Endothelial cell of umbilical vein (primary cell): ENCODE measurements around the gene MAPT. TPM values are rescaled to one million over a fixed set of nuclear protein-coding genes. Genes with fewer than 3 reads are reported as not detected.

Experiments used
- BruUV-seq: library from RNA; stranded (reverse); fragments of 400-500 nt; replicated peaks from 2 replicates; lab custom pipeline; 2021; lab: Mats Ljungman, UMichigan
- CTCF ChIA-PET: fragments of 300-600, 350-600 bp; sonication (Branson Sonifier 250); formaldehyde crosslinking; loops from one replicate; lab custom pipeline; 2021; ENCODE audit warnings: antibody characterized with exemption, inconsistent platforms; lab: Charles Lee
- POLR2A ChIA-PET: fragments of 300-600, 350-600 bp; sonication (Branson Sonifier 250); formaldehyde crosslinking; loops from one replicate; lab custom pipeline; 2021; ENCODE audit warnings: antibody characterized with exemption, inconsistent platforms; lab: Charles Lee
- DNase-seq: peaks from one replicate; pipeline ENCODE4 v3.0.0-alpha.2; 2011; ENCODE audit warnings: low read depth, low spot score
- FAIRE-seq: peaks from 2 replicates; lab custom pipeline; 2011; peaks lifted over from hg19 to GRCh38; lab: Jason Lieb, UNC
- H2AFZ ChIP-seq: 2 replicates; pipeline ENCODE4 v1.6.0; 2012; ENCODE audit warnings: low read depth, low read length, control low read depth, inconsistent platforms
- H3K27ac ChIP-seq: 2 replicates; pipeline ENCODE4 v1.5.1; 2011; ENCODE audit warnings: low read depth, mild to moderate bottlenecking, control low read depth, low read length, moderate library complexity; ENCODE audit not compliant: insufficient read depth
- H3K27me3 ChIP-seq, 2 experiments: 2 replicates each; pipeline versions ENCODE4 v1.6.0 to v1.6.1; 2011; ENCODE audit warnings: low read length in 2 of 2, mixed read lengths in 1 of 2; ENCODE audit not compliant: control insufficient read depth in 2 of 2, insufficient read depth in 2 of 2
- H3K36me3 ChIP-seq, 2 experiments: 2 replicates in 1 of 2; 3 replicates in 1 of 2; pipeline ENCODE4 v1.5.1; 2011; ENCODE audit warnings: low read length in 2 of 2, mild to moderate bottlenecking in 1 of 2, moderate library complexity in 1 of 2; ENCODE audit not compliant: control insufficient read depth in 2 of 2, insufficient read depth in 2 of 2; ENCODE audit errors: extremely low read depth in 1 of 2
- H3K4me1 ChIP-seq: 3 replicates; pipeline ENCODE4 v1.5.1; 2011; ENCODE audit warnings: mild to moderate bottlenecking, low read length; ENCODE audit not compliant: control insufficient read depth, insufficient read depth; ENCODE audit errors: extremely low read depth
- H3K4me2 ChIP-seq: 2 replicates; pipeline ENCODE4 v1.6.1; 2011; ENCODE audit warnings: low read length, control low read depth, mixed read lengths; ENCODE audit not compliant: insufficient read depth
- H3K4me3 ChIP-seq, 3 experiments: fragments of 200-600 bp in 1 of 3; sonication (generic), shearing (Covaris generic) in 1 of 3; replicated peaks in 1 of 3; 2 replicates each; pipeline ENCODE4 v1.5.1; 2011 to 2016; ENCODE audit warnings: control low read depth in 3 of 3, low read length in 3 of 3, mild to moderate bottlenecking in 2 of 3, inconsistent platforms in 1 of 3, low read depth in 1 of 3, moderate library complexity in 1 of 3; ENCODE audit not compliant: insufficient read depth in 1 of 3
- H3K79me2 ChIP-seq: 2 replicates; pipeline ENCODE4 v1.6.0; 2012; ENCODE audit warnings: low read length, inconsistent platforms; ENCODE audit not compliant: control insufficient read depth, insufficient read depth
- H3K9ac ChIP-seq: replicated peaks from 2 replicates; pipeline ENCODE3; 2011; ENCODE audit warnings: low read length, control low read depth; ENCODE audit not compliant: insufficient read depth; ENCODE audit errors: extremely low read depth
- H3K9me1 ChIP-seq: replicated peaks from 3 replicates; pipeline ENCODE4 v1.6.0; 2011; ENCODE audit warnings: mild to moderate bottlenecking, low read length; ENCODE audit not compliant: control insufficient read depth, insufficient read depth; ENCODE audit errors: extremely low read depth
- H3K9me3 ChIP-seq: replicated peaks from 2 replicates; pipeline ENCODE4 v1.5.1; 2012; ENCODE audit warnings: low read length, inconsistent platforms; ENCODE audit not compliant: control insufficient read depth, insufficient read depth
- H4K20me1 ChIP-seq: replicated peaks from 2 replicates; pipeline ENCODE3; 2011; ENCODE audit warnings: mild to moderate bottlenecking, low read length; ENCODE audit not compliant: control insufficient read depth, insufficient read depth; ENCODE audit errors: extremely low read depth
- EZH2 ChIP-seq: IDR thresholded peaks from 2 replicates; pipeline ENCODE4 v1.6.1; 2012; ENCODE audit warnings: borderline replicate concordance, low read depth, mild to moderate bottlenecking, moderate library complexity, low read length, inconsistent platforms; ENCODE audit not compliant: severe bottlenecking
- FOS ChIP-seq: IDR thresholded peaks from 2 replicates; pipeline ENCODE4 v1.6.1; 2011; ENCODE audit warnings: mild to moderate bottlenecking, low read length, moderate library complexity, borderline replicate concordance; ENCODE audit not compliant: insufficient read depth
- GATA2 ChIP-seq: IDR thresholded peaks from 2 replicates; pipeline ENCODE4 v1.7.0; 2011; ENCODE audit warnings: low read depth, mild to moderate bottlenecking, moderate library complexity, mixed read lengths, low read length; ENCODE audit not compliant: insufficient read length, insufficient read depth
- JUN ChIP-seq: IDR thresholded peaks from 2 replicates; pipeline ENCODE4 v1.6.1; 2011; ENCODE audit warnings: borderline replicate concordance, low read depth; ENCODE audit not compliant: insufficient read length, insufficient read depth
- MYC ChIP-seq: IDR thresholded peaks from one replicate; pipeline ENCODE4 v1.6.1; 2011; ENCODE audit warnings: mild to moderate bottlenecking, low read depth, low read length
- POLR2A ChIP-seq: IDR thresholded peaks from 2 replicates; pipeline ENCODE4 v1.6.1; 2012; ENCODE audit warnings: low read depth, mild to moderate bottlenecking, control low read depth, low read length
- POLR2AphosphoS5 ChIP-seq: IDR thresholded peaks from 2 replicates; pipeline ENCODE4 v1.6.1; 2012; ENCODE audit warnings: low read depth, mild to moderate bottlenecking, control low read depth, low read length, moderate library complexity; ENCODE audit not compliant: insufficient read depth
- dilution Hi-C: fragments of 300-500 bp; cut with MboI; formaldehyde crosslinking; loops from one replicate; pipeline ENCODE4 v1.15.0; 2019; ENCODE audit warnings: low sequenced_read_pairs; ENCODE audit not compliant: extremely low pct_ligation_motif_present
- intact Hi-C: fragments of 100-400 bp; cut with micrococcal nuclease; formaldehyde crosslinking; loops from one replicate; pipeline ENCODE4 v1.10.0; 2022
- polyA plus RNA-seq, 4 experiments: library from polyadenylated mRNA; depleted of rRNA in 3 of 4; stranded (reverse) in 3 of 4; unstranded in 1 of 4; fragments of >200 nt; gene quantifications; 2 replicates each; pipeline versions ENCODE4 v1.2.1 to v1.2.3, GENCODE V29; 2011 to 2012; ENCODE audit warnings: missing spikeins in 1 of 4
- total RNA-seq: library from RNA; stranded (reverse); gene quantifications from 2 replicates; pipeline ENCODE4 v1.2.3, GENCODE V29; 2021
- TF ChIP-seq, protein P1 (sequence below), 2 donors: IDR thresholded peaks; 1 replicate in 1 of 2; 2 replicates in 1 of 2; pipeline ENCODE4 v1.5.1; 2011; ENCODE audit warnings: low read length in 2 of 2, mild to moderate bottlenecking in 2 of 2, moderate library complexity in 2 of 2, control low read depth in 1 of 2, inconsistent platforms in 1 of 2, low read depth in 1 of 2; ENCODE audit not compliant: insufficient read depth in 1 of 2; ENCODE audit errors: extremely low read depth in 1 of 2
- TF ChIP-seq, protein P2 (sequence below): IDR thresholded peaks from 2 replicates; pipeline ENCODE4 v1.6.1; 2011; ENCODE audit not compliant: insufficient read depth, insufficient read length

MAPT gene
- total and polyA plus RNA-seq, 2 donors (not counting 3 experiments of a cell fraction or from before 2014, with no cell fraction given): 0.04 to 0.51 TPM

DNA sequence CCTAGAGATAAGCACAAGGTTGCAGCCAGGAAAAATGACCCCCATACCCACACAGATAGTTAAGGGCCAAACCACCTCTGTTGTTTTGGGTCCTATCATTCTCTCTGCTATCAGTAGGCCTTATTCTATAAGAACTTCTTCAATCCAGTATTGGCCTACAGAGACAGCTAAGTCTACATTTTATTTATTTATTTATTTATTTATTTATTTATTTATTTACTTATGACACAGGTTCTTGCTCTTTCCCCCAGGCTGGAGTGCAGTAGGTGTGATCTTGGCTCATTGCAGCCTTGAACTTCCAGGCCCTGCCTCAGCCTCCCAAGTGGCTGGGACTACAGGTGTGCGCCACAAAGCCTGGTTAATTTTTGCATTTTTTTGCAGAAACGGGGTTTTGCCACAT, 7.5 kb upstream of the MAPT start:
- H3K9me3 ChIP-seq: no peaks in the 10 kb centered on the region
- no peaks in the 10 kb centered on the region for H4K20me1 ChIP-seq
- no peaks in the 10 kb centered on the region for H3K9me1 ChIP-seq
- H3K79me2 ChIP-seq: no peaks in the 10 kb centered on the region
- no peaks in the 10 kb centered on the region for H3K4me1 ChIP-seq
- intact Hi-C loops (no loop called here), dilution Hi-C loops (no loop called here)
- peaks cover 1 to 2% of the 10 kb centered on the region in 2 experiments for H3K27me3 ChIP-seq
- FAIRE-seq: no peak
- no peak overlapping the region for H3K4me2 ChIP-seq
- H3K4me3 ChIP-seq: no peak overlapping the region
- H3K27ac ChIP-seq: no peak overlapping the region
- no peak for DNase-seq
- TF ChIP-seq MYC (no peak), GATA2 (no peak)
- no peak overlapping the region for H3K9ac ChIP-seq
- BruUV-seq: no TSS peak
- POLR2A ChIA-PET: no interaction called here
- no peaks in the 10 kb centered on the region for H3K36me3 ChIP-seq
- CTCF ChIA-PET: interaction anchor here (1.0 kb wide), 1 partner anchor 202 kb away, joined by 3 read pairs; no protein-coding TSS in a partner anchor
- no peak overlapping the region for H2AFZ ChIP-seq

DNA sequence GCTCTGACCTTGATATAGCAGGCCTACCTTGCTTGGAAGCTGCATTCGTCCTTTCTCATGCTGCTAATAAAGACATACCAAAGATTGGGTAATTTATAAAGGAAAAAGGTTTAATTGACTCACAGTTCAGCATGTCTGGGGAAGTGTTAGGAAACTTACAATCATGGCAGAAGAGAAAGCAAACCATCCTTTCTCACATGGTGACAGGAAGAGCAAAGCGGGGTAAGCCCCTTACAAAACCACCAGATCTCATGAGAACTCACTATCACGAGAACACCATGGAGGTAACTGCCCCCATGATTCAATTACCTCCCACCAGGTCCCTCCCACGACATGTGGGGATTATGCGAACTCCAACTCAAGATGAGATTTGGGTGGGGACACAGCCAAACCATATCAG, 6.0 kb upstream of the MAPT start:
- no peak overlapping the region for H3K4me3 ChIP-seq
- ChIA-PET CTCF (no interaction called here), POLR2A (no interaction called here)
- no peak overlapping the region for H3K9ac ChIP-seq
- intact Hi-C loops: no loop called here
- no peaks in the 10 kb centered on the region for H3K9me1 ChIP-seq
- no peaks in the 10 kb centered on the region for H3K36me3 ChIP-seq
- BruUV-seq: no TSS peak
- TF ChIP-seq MYC: no peak
- TF ChIP-seq POLR2AphosphoS5: no peak
- TF ChIP-seq EZH2: no peak
- TF ChIP-seq GATA2: no peak
- TF ChIP-seq, protein P1, sequence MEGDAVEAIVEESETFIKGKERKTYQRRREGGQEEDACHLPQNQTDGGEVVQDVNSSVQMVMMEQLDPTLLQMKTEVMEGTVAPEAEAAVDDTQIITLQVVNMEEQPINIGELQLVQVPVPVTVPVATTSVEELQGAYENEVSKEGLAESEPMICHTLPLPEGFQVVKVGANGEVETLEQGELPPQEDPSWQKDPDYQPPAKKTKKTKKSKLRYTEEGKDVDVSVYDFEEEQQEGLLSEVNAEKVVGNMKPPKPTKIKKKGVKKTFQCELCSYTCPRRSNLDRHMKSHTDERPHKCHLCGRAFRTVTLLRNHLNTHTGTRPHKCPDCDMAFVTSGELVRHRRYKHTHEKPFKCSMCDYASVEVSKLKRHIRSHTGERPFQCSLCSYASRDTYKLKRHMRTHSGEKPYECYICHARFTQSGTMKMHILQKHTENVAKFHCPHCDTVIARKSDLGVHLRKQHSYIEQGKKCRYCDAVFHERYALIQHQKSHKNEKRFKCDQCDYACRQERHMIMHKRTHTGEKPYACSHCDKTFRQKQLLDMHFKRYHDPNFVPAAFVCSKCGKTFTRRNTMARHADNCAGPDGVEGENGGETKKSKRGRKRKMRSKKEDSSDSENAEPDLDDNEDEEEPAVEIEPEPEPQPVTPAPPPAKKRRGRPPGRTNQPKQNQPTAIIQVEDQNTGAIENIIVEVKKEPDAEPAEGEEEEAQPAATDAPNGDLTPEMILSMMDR (IDR thresholded peaks at IDR 0.05; ENCODE audit: extremely low read depth in 1 of 2, insufficient read depth in 1 of 2, low read depth in 1 of 2, low read length in 2 of 2): no peak
- TF ChIP-seq JUN: no peak
- no peak for TF ChIP-seq POLR2A
- TF ChIP-seq, protein P2, sequence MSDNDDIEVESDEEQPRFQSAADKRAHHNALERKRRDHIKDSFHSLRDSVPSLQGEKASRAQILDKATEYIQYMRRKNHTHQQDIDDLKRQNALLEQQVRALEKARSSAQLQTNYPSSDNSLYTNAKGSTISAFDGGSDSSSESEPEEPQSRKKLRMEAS: no peak
- no peak for TF ChIP-seq FOS
- no peak overlapping the region for H3K4me2 ChIP-seq
- no peak for FAIRE-seq
- no peaks in the 10 kb centered on the region for H3K79me2 ChIP-seq
- peaks cover 2 to 4% of the 10 kb centered on the region in 2 experiments for H3K27me3 ChIP-seq
- no peak overlapping the region for H2AFZ ChIP-seq
- dilution Hi-C loops: no loop called here
- H3K9me3 ChIP-seq: no peaks in the 10 kb centered on the region
- H4K20me1 ChIP-seq: no peaks in the 10 kb centered on the region
- H3K27ac ChIP-seq: no peak overlapping the region
- H3K4me1 ChIP-seq: no peaks in the 10 kb centered on the region
- no peak for DNase-seq
